Measurements from ENCODE around the gene NEAT1.
"Not testable (repeated sequence)": the region's sequence is repeated elsewhere in the genome, so short reads cannot be mapped to it uniquely, and the experiment has no call there.

NEAT1 gene

DNA sequence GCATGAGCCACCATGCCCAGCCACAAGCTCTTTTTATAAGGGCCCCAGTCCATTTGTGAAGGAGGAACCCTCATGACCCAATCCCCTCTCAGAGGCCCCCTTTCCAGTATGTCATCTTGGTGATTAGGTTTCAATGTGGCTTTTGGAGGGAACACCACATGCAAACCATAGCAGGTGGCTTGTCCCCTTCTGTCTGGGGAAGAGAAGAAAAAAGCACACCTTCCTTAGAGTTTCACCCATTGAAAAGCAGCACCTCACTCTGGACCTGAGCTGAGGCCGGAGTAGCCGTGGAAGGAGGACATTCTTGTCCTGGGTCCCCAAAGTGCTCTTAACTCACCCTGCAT is 25.4 kb downstream of the NEAT1 start:
- TF ChIP-seq, protein P1, sequence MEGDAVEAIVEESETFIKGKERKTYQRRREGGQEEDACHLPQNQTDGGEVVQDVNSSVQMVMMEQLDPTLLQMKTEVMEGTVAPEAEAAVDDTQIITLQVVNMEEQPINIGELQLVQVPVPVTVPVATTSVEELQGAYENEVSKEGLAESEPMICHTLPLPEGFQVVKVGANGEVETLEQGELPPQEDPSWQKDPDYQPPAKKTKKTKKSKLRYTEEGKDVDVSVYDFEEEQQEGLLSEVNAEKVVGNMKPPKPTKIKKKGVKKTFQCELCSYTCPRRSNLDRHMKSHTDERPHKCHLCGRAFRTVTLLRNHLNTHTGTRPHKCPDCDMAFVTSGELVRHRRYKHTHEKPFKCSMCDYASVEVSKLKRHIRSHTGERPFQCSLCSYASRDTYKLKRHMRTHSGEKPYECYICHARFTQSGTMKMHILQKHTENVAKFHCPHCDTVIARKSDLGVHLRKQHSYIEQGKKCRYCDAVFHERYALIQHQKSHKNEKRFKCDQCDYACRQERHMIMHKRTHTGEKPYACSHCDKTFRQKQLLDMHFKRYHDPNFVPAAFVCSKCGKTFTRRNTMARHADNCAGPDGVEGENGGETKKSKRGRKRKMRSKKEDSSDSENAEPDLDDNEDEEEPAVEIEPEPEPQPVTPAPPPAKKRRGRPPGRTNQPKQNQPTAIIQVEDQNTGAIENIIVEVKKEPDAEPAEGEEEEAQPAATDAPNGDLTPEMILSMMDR (conservative IDR thresholded peaks at IDR 0.05) = no peak
- H3K27ac ChIP-seq = peak overlapping the region; percentile 65

DNA sequence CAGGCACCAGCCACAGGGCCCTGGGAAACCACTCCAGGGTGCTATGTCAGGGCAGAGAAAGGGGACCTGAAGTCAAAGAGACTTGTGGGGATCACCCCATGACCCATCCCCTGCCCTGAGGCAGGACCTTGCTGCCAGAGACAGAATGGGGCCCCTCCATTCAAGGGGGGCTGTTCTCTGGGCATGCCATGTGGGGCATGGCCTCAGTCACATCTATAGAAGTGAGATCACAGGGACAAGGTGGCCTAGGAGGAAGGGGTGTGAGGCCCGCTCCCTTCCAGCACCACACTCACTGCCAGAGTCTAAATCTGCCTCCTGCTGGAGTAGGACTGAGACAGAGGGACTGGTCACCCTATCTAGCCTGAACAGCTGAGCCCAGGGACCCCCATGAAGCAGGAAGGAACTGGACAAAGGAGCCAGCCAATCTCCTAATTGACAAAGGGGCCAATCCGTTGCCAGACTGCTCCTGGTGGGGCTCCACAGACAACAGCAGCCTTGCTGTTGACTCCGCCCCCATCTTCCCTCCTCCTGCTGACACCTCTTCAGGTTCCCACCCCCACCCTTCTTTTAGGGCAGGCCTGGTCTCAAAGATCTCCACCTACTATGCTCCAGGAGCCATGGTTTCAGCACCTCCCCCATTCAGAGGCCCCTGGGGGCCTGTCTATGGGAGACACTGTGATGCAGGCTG is 26.0 kb downstream of the NEAT1 start:
- TF ChIP-seq, protein P1 (conservative IDR thresholded peaks at IDR 0.05) = no peak
- peak overlapping the region; percentile 65 for H3K27ac ChIP-seq

DNA sequence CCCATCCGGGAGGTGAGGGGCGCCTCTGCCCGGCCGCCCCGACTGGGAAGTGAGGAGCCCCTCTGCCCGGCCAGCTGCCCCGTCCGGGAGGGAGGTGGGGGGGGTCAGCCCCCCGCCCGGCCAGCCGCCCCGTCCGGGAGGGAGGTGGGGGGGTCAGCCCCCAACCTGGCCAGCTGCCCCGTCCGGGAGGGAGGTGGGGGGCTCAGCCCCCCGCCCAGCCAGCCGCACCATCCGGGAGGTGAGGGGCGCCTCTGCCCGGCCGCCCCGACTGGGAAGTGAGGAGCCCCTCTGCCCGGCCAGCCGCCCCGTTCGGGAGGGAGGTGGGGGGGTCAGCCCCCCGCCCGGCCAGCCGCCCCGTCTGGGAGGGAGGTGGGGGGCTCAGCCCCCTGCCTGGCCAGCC is 28.7 kb downstream of the NEAT1 start:
- not testable (repeated sequence) for H3K27ac ChIP-seq

DNA sequence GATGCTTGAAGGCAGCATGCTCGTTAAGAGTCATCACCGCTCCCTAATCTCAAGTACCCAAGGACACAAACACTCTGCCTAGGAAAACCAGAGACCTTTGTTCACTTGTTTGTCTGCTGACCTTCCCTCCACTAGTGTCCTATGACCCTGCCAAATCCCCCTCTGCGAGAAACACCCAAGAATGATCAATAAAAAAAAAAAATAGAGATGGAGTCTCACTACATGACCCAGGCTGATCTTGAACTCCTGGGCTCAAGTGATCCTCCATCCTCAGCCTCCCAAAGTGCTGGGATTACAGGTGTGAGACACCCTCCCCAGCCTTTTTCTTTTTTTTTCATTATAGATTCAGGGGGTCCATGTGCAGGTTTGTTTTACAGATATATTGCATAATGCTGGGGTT is 29.7 kb downstream of the NEAT1 start:
- H3K27ac ChIP-seq = not testable (repeated sequence)

DNA sequence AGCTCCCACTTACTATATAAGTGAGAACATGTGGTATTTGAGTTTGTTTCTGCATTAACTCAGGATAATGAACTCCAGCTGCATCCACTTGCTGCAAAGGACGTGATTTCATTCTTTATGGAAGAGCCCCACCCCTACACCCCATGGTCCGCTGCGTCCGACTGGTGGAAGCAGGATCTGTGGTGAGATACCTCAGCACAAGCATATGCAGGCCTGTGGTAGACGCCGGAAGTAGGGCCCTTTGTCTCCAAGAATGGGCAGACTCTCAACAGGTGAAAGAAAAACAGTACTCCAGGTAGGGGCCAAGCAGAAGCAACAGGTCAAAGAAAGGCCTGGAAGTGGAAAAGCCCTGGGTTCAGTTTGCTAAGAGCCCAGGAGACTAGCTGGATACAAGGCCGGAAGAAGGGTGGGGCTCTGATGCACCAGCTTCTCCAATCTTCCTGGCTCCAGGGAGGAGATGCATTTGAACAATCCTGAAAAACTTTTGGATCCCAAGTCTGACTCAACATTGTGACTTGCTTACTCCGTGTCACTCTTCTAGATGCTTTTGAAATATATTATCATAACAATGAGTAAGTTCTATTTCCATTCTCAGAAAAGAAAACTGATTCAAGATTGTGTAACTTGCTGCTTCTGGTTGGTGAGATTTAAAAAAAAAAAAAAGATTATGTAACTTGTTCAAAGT is 30.4 kb downstream of the NEAT1 start:
- H3K27ac ChIP-seq = no peak overlapping the region
- TF ChIP-seq, protein P1 (conservative IDR thresholded peaks at IDR 0.05) = no peak

DNA sequence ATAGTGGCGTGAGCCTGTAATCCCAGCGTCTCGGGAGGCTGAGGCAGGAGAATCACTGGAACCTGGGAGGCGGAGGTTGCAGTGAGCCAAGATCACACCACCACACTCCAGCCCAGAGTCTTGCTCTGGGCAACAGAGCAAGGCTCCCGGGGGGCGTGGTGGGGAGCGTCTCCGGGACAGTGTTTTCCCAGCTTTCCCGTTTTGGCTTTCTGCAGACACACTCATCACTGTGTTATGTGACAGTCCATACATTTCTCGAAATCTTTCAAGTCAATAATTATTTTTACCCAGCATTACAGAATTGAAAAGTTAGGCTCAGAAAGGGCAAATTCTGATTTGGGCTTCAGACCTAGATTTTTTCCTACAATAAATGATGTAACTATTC is 31.7 kb downstream of the NEAT1 start:
- TF ChIP-seq, protein P1 (conservative IDR thresholded peaks at IDR 0.05) = no peak
- H3K27ac ChIP-seq = peak overlapping the region; percentile 71

DNA sequence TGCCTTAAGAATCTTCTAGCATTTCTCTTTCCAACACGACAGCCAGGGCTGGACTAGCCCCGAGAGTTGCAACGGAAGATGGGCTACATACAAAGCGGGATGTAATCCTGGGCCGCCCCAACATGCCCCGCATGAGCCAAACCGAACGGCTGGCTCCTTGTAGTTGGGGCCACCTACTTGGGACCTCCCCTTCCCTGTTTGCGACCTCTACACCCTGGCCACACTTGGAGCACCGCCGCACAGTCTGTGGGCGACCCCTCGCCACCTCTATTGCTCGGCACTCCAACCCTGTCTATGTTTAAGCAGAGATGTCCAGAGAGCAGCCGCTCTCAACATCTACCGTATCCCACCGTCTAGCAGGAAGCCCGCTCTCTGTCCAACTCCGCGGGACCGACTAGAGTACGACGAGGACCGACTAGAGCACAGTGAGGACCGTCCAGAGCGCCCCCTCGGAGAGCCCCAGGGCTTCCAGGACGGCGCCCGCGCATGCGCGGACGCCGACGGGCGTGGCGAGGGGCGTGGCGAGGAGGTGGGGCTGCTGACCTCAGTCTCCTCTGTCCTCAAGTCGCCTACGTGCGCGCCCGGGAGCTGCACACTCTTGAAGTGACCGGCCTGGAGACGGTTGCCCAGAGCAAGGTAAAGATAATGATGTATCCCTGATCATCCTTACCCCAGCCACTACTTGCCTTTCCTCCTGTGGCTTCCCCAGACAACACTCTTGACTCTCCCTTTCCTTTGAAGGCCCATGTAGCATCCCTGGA is 32.3 kb downstream of the NEAT1 start:
- TF ChIP-seq, protein P1 (conservative IDR thresholded peaks at IDR 0.05) = peak; percentile 58; the same call in 1 of the 2 replicates
- peak overlapping the region; percentile 71 for H3K27ac ChIP-seq

DNA sequence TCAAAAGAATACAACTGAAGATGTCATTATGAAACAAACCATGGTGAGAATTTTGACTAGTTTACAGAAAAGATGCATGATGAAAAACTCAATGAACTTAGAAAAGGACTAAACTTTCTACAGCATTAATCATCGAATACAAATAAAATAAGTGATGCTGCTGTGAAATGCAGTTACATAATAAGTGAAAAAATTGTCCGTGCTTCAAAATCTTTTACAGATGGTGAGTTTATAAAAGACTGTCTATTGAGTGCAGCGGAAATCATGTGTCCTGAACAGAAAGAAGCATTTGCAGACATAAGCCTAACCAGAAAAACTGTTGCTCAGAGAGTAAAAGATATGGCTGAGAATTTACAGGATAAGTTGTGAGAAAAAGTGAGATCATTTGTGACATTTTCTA is 33.8 kb downstream of the NEAT1 start:
- TF ChIP-seq, protein P1 (conservative IDR thresholded peaks at IDR 0.05) = no peak
- no peak overlapping the region for H3K27ac ChIP-seq
